Activated CD8-positive, alpha-beta memory T cell treated with anti-CD3 and anti-CD28 coated beads for 48 hours (primary cell): ENCODE data around the gene NRXN3.

ENCODE experiments used
- DNase-seq, 3 experiments: peaks; one replicate each; pipeline ENCODE4 v3.0.0-alpha.2; 2020; ENCODE audit warnings: low read depth in 2 of 3, low spot score in 2 of 3

The NRXN3 gene

GRCh38 chr14:78173346-78174035 lies 3.3 kb downstream of the NRXN3 start:
- no peak for DNase-seq

GRCh38 chr14:78175412-78175811 lies 5.2 kb downstream of the NRXN3 start:
- DNase-seq, result no peak

GRCh38 chr14:78178071-78178470 lies 7.9 kb downstream of the NRXN3 start:
- DNase-seq, result no peak

GRCh38 chr14:78178971-78179370 lies 8.8 kb downstream of the NRXN3 start:
- no peak for DNase-seq

- no peak for DNase-seq
These were observed 11.1 kb downstream of the NRXN3 start for GRCh38 chr14:78181270-78181669.

GRCh38 chr14:78182722-78183121 lies 12.5 kb downstream of the NRXN3 start:
- no peak for DNase-seq

- no peak for DNase-seq
These were observed 14.0 kb downstream of the NRXN3 start for GRCh38 chr14:78184157-78184556.

- no peak for DNase-seq
These were observed 16.1 kb downstream of the NRXN3 start for GRCh38 chr14:78186277-78186676.

- DNase-seq, result no peak
These were observed 18.7 kb downstream of the NRXN3 start for GRCh38 chr14:78188882-78189281.

- no peak for DNase-seq
These were observed 25.3 kb downstream of the NRXN3 start for GRCh38 chr14:78195431-78195830.

GRCh38 chr14:78196323-78196722 lies 26.1 kb downstream of the NRXN3 start:
- DNase-seq, result no peak

GRCh38 chr14:78197051-78197450 lies 26.9 kb downstream of the NRXN3 start:
- no peak for DNase-seq

- DNase-seq, result no peak
These were observed 32.0 kb downstream of the NRXN3 start for GRCh38 chr14:78202163-78202562.

GRCh38 chr14:78202976-78203375 lies 32.8 kb downstream of the NRXN3 start:
- DNase-seq, result no peak

GRCh38 chr14:78207414-78207813 lies 37.2 kb downstream of the NRXN3 start:
- DNase-seq, result no peak

GRCh38 chr14:78220273-78220672 lies 50.1 kb downstream of the NRXN3 start:
- no peak for DNase-seq

GRCh38 chr14:78222746-78223145 lies 52.6 kb downstream of the NRXN3 start:
- no peak for DNase-seq

- no peak for DNase-seq
These were observed 57.3 kb downstream of the NRXN3 start for GRCh38 chr14:78227248-78228077.

GRCh38 chr14:78228702-78229327 lies 58.6 kb downstream of the NRXN3 start:
- DNase-seq, result no peak

GRCh38 chr14:78232231-78233000 lies 62.2 kb downstream of the NRXN3 start:
- DNase-seq, result no peak

- DNase-seq, result no peak
These were observed 68.0 kb downstream of the NRXN3 start for GRCh38 chr14:78238141-78238540.
